Measurements from ENCODE around the gene DLG5. TPM values are rescaled to one million over a fixed set of nuclear protein-coding genes. Genes with fewer than 3 reads are reported as not detected.

Gene DLG5
- total RNA-seq, 1 donor from 2014 or later: 22.2 TPM

DNA sequence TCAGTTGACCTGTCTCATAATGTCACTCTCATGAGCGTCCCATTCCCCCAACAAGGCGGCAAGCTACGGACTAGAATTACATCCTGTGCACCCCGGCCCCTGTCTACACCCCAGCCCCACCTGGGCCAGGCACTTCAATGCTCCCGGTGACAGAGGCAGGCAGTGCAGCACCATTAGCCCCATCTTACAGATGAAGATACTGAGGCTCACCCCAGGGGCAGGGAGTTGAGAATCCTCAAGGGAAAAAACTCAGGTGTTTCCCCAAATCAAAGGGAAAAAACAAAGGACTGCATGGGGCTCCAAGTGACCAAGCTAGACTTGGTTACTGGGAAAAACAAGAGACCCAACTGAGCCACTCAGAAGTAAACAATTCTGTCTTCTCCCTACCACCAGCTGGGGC is 4.5 kb downstream of the DLG5 start:
- Histone ChIP-seq H3K4me3 (no peak overlapping the region), H4K20me1 (ENCODE audit: low read depth) (peaks cover 66% of the 10 kb centered on the region), H3K9ac (no peak overlapping the region), H2AFZ (replicated peaks) (no peak overlapping the region), H3K27ac (no peak overlapping the region), H3K4me1 (peaks cover 14% of the 10 kb centered on the region), H3K4me2 (no peak overlapping the region), H3K36me3 (no peaks in the 10 kb centered on the region), H3K79me2 (ENCODE audit: low read depth) (peaks cover 91% of the 10 kb centered on the region), H3K27me3 (peaks cover 2% of the 10 kb centered on the region), H3F3A (ENCODE audit: low read depth) (peaks cover 4% of the 10 kb centered on the region), H3K9me3 (ENCODE audit: low read depth) (no peaks in the 10 kb centered on the region)
- Mint-ChIP-seq H3K9me3 (peaks cover 8% of the 10 kb centered on the region), H3K4me1 (peaks cover 39% of the 10 kb centered on the region), H3K36me3 (peaks cover 25% of the 10 kb centered on the region), H3K4me3 (no peak overlapping the region), H3K27ac (no peak overlapping the region), H3K27me3 (ENCODE audit: insufficient read depth, low read depth) (no peaks in the 10 kb centered on the region)
- no peak for TF ChIP-seq EZH2 (IDR thresholded peaks at IDR 0.05)
- TF ChIP-seq, protein P1, sequence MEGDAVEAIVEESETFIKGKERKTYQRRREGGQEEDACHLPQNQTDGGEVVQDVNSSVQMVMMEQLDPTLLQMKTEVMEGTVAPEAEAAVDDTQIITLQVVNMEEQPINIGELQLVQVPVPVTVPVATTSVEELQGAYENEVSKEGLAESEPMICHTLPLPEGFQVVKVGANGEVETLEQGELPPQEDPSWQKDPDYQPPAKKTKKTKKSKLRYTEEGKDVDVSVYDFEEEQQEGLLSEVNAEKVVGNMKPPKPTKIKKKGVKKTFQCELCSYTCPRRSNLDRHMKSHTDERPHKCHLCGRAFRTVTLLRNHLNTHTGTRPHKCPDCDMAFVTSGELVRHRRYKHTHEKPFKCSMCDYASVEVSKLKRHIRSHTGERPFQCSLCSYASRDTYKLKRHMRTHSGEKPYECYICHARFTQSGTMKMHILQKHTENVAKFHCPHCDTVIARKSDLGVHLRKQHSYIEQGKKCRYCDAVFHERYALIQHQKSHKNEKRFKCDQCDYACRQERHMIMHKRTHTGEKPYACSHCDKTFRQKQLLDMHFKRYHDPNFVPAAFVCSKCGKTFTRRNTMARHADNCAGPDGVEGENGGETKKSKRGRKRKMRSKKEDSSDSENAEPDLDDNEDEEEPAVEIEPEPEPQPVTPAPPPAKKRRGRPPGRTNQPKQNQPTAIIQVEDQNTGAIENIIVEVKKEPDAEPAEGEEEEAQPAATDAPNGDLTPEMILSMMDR (IDR thresholded peaks at IDR 0.05): no peak
- DNase-seq (ENCODE audit: low spot score): no peak

- Mint-ChIP-seq H3K36me3 (peaks cover 27% of the 10 kb centered on the region), H3K9me3 (peaks cover 10% of the 10 kb centered on the region), H3K27me3 (ENCODE audit: insufficient read depth, low read depth) (no peaks in the 10 kb centered on the region), H3K4me1 (peaks cover 39% of the 10 kb centered on the region), H3K4me3 (no peak overlapping the region), H3K27ac (peak overlapping the region; percentile 31)
- H3K79me2 ChIP-seq (ENCODE audit: low read depth): peaks cover 98% of the 10 kb centered on the region
- no peak overlapping the region for H2AFZ ChIP-seq (replicated peaks)
- no peaks in the 10 kb centered on the region for H3K9me3 ChIP-seq (ENCODE audit: low read depth)
- no peaks in the 10 kb centered on the region for H3F3A ChIP-seq (ENCODE audit: low read depth)
- H3K4me1 ChIP-seq: peaks cover 14% of the 10 kb centered on the region
- H3K4me3 ChIP-seq: no peak overlapping the region
- peaks cover 69% of the 10 kb centered on the region for H4K20me1 ChIP-seq (ENCODE audit: low read depth)
- no peaks in the 10 kb centered on the region for H3K27me3 ChIP-seq
- no peak for DNase-seq (ENCODE audit: low spot score)
- no peaks in the 10 kb centered on the region for H3K36me3 ChIP-seq
- H3K27ac ChIP-seq: no peak overlapping the region
- TF ChIP-seq EZH2 (IDR thresholded peaks at IDR 0.05): no peak
- TF ChIP-seq, protein P1 (IDR thresholded peaks at IDR 0.05): no peak
- TF ChIP-seq EZH2phosphoT487 (IDR thresholded peaks at IDR 0.05): no peak
- no peak overlapping the region for H3K4me2 ChIP-seq
- H3K9ac ChIP-seq: no peak overlapping the region
Measured at GRCh38 chr10:77921395-77921794, 5.2 kb downstream of the DLG5 start.

DNA sequence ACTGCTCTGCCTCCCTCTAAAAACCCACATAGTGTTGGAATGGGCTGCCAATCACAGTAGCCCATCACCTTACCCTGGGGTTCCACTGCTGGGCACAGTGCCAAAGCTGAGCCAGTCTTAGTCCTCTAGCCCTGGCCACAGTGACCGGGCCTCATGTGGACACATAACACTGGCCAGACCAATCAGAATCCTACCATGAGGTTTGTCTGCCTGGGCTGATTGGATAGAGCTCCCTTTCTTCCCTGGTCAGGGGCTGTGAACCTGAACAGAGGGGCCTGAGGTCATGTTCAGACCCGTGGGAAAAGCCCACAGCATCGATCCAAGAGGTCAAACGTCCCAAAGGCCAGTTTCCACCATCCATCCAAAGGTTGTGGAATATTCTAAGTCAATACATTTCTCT is 6.1 kb downstream of the DLG5 start:
- H3K9me3 Mint-ChIP-seq: peaks cover 10% of the 10 kb centered on the region
- Histone ChIP-seq H3K27ac (no peak overlapping the region), H3F3A (ENCODE audit: low read depth) (no peaks in the 10 kb centered on the region), H3K9me3 (ENCODE audit: low read depth) (no peaks in the 10 kb centered on the region), H4K20me1 (ENCODE audit: low read depth) (peaks cover 76% of the 10 kb centered on the region), H3K27me3 (no peaks in the 10 kb centered on the region), H3K4me3 (no peak overlapping the region), H2AFZ (replicated peaks) (no peak overlapping the region), H3K4me2 (no peak overlapping the region), H3K79me2 (ENCODE audit: low read depth) (peaks cover 100% of the 10 kb centered on the region), H3K36me3 (no peaks in the 10 kb centered on the region), H3K9ac (no peak overlapping the region), H3K4me1 (peaks cover 12% of the 10 kb centered on the region)
- no peaks in the 10 kb centered on the region for H3K27me3 Mint-ChIP-seq (ENCODE audit: insufficient read depth, low read depth)
- H3K27ac Mint-ChIP-seq: peak overlapping the region; percentile 84
- peaks cover 27% of the 10 kb centered on the region for H3K36me3 Mint-ChIP-seq
- DNase-seq (ENCODE audit: low spot score): no peak
- TF ChIP-seq, protein P1 (IDR thresholded peaks at IDR 0.05): no peak
- TF ChIP-seq EZH2 (IDR thresholded peaks at IDR 0.05): no peak
- no peak for TF ChIP-seq EZH2phosphoT487 (IDR thresholded peaks at IDR 0.05)
- H3K4me3 Mint-ChIP-seq: no peak overlapping the region
- peaks cover 41% of the 10 kb centered on the region for H3K4me1 Mint-ChIP-seq
